Stimulated activated naive CD8-positive, alpha-beta T cell treated with anti-CD3 and anti-CD28 coated beads, Interleukin-15, amount 100 ng/mL, for 72 hours (primary cell): ENCODE measurements around the gene TTC28.

ENCODE experiments used
- ATAC-seq: fragments of 150-1000 bp; cut with Tn5 transposase; 2 replicates; pipeline ENCODE4 v1.10.0; 2021; ENCODE audit warnings: mild to moderate bottlenecking, moderate library complexity
- DNase-seq, 2 donors: peaks; one replicate each; pipeline ENCODE4 v3.0.0; 2021 to 2022
- H3K27ac Mint-ChIP-seq, 2 donors: one replicate each; pipeline ENCODE4 v1.8.0; 2022; ENCODE audit warnings: mild to moderate bottlenecking in 2 of 2, mixed read lengths in 2 of 2, moderate library complexity in 2 of 2
- H3K27me3 Mint-ChIP-seq: one replicate; pipeline ENCODE4 v1.8.0; 2022; ENCODE audit warnings: mixed read lengths
- H3K4me1 Mint-ChIP-seq: one replicate; pipeline ENCODE4 v1.8.0; 2022; ENCODE audit warnings: mild to moderate bottlenecking, mixed read lengths
- H3K4me3 Mint-ChIP-seq, 2 donors: one replicate each; pipeline ENCODE4 v1.8.0; 2022; ENCODE audit warnings: mild to moderate bottlenecking in 2 of 2, mixed read lengths in 2 of 2, moderate library complexity in 1 of 2
- H3K9me3 Mint-ChIP-seq, 2 donors: one replicate each; pipeline ENCODE4 v1.8.0; 2022; ENCODE audit warnings: mixed read lengths in 2 of 2

The TTC28 gene

GRCh38 chr22:28051091-28051786 lies 628.4 kb downstream of the TTC28 start:
- no peak for DNase-seq
- no peak for ATAC-seq
- H3K4me1 Mint-ChIP-seq = no peaks in the 10 kb centered on the region
- H3K9me3 Mint-ChIP-seq = no peaks in the 10 kb centered on the region
- no peak overlapping the region for H3K4me3 Mint-ChIP-seq
- H3K27ac Mint-ChIP-seq = no peak overlapping the region
- H3K27me3 Mint-ChIP-seq = no peaks in the 10 kb centered on the region

- Mint-ChIP-seq H3K4me1 (no peaks in the 10 kb centered on the region), H3K4me3 (no peak overlapping the region), H3K27ac (no peak overlapping the region), H3K9me3 (no peaks in the 10 kb centered on the region), H3K27me3 (no peaks in the 10 kb centered on the region)
- no peak for ATAC-seq
- no peak for DNase-seq
Observed at GRCh38 chr22:28048529-28048928, 631.1 kb downstream of the TTC28 start.

GRCh38 chr22:28047740-28048139 lies 631.9 kb downstream of the TTC28 start:
- no peak for DNase-seq
- ATAC-seq = no peak
- Mint-ChIP-seq H3K4me3 (no peak overlapping the region), H3K27me3 (no peaks in the 10 kb centered on the region), H3K9me3 (no peaks in the 10 kb centered on the region), H3K27ac (no peak overlapping the region), H3K4me1 (no peaks in the 10 kb centered on the region)

GRCh38 chr22:28046100-28046499 lies 633.5 kb downstream of the TTC28 start:
- H3K27me3 Mint-ChIP-seq = no peaks in the 10 kb centered on the region
- H3K27ac Mint-ChIP-seq = no peak overlapping the region
- no peaks in the 10 kb centered on the region for H3K9me3 Mint-ChIP-seq
- ATAC-seq = no peak
- H3K4me3 Mint-ChIP-seq = no peak overlapping the region
- no peaks in the 10 kb centered on the region for H3K4me1 Mint-ChIP-seq
- DNase-seq = no peak

GRCh38 chr22:28044546-28045173 lies 635.0 kb downstream of the TTC28 start:
- peak overlapping the region in 1 of 2 donors; percentile 54 for H3K27ac Mint-ChIP-seq
- H3K9me3 Mint-ChIP-seq = no peaks in the 10 kb centered on the region
- no peaks in the 10 kb centered on the region for H3K27me3 Mint-ChIP-seq
- no peak overlapping the region for H3K4me3 Mint-ChIP-seq
- no peaks in the 10 kb centered on the region for H3K4me1 Mint-ChIP-seq
- no peak for DNase-seq
- ATAC-seq = no peak

GRCh38 chr22:28043266-28043665 lies 636.4 kb downstream of the TTC28 start:
- H3K4me1 Mint-ChIP-seq = no peaks in the 10 kb centered on the region
- DNase-seq = no peak
- no peak overlapping the region for H3K4me3 Mint-ChIP-seq
- ATAC-seq = no peak
- no peak overlapping the region for H3K27ac Mint-ChIP-seq
- H3K27me3 Mint-ChIP-seq = no peaks in the 10 kb centered on the region
- H3K9me3 Mint-ChIP-seq = no peaks in the 10 kb centered on the region

GRCh38 chr22:28034760-28035401 lies 644.8 kb downstream of the TTC28 start:
- H3K4me1 Mint-ChIP-seq = peaks cover 16% of the 10 kb centered on the region

GRCh38 chr22:28034145-28034759 lies 645.4 kb downstream of the TTC28 start:
- no peak for DNase-seq
- Mint-ChIP-seq H3K27ac (no peak overlapping the region), H3K4me3 (no peak overlapping the region), H3K9me3 (peaks cover 0 to 6% of the 10 kb centered on the region in 2 donors), H3K4me1 (peaks cover 16% of the 10 kb centered on the region), H3K27me3 (peaks cover 21% of the 10 kb centered on the region)
- ATAC-seq = no peak

More at GRCh38 chr22:28034760-28035401, 644.8 kb downstream of the TTC28 start:
- ATAC-seq (no peak), DNase-seq (no peak)
- H3K4me3 Mint-ChIP-seq = peak overlapping the region in 1 of 2 donors; percentile 27
- peaks cover 0 to 6% of the 10 kb centered on the region in 2 donors for H3K9me3 Mint-ChIP-seq
- H3K27me3 Mint-ChIP-seq = peaks cover 21% of the 10 kb centered on the region
- H3K27ac Mint-ChIP-seq = peak overlapping the region in 1 of 2 donors; percentile 64

GRCh38 chr22:28032861-28033260 lies 646.8 kb downstream of the TTC28 start:
- ATAC-seq (no peak), DNase-seq (no peak)
- Mint-ChIP-seq H3K27me3 (peaks cover 21% of the 10 kb centered on the region), H3K4me3 (no peak overlapping the region), H3K9me3 (peaks cover 0 to 4% of the 10 kb centered on the region in 2 donors), H3K27ac (no peak overlapping the region), H3K4me1 (peaks cover 16% of the 10 kb centered on the region)

- no peak overlapping the region for H3K4me3 Mint-ChIP-seq
- ATAC-seq (no peak), DNase-seq (no peak)
- no peak overlapping the region for H3K27ac Mint-ChIP-seq
- peaks cover 20% of the 10 kb centered on the region for H3K27me3 Mint-ChIP-seq
- peaks cover 16% of the 10 kb centered on the region for H3K4me1 Mint-ChIP-seq
- H3K9me3 Mint-ChIP-seq = no peaks in the 10 kb centered on the region
Observed at GRCh38 chr22:28031383-28031922, 648.2 kb downstream of the TTC28 start.

- DNase-seq (no peak), ATAC-seq (no peak)
- no peak overlapping the region for H3K27ac Mint-ChIP-seq
- peaks cover 11% of the 10 kb centered on the region for H3K4me1 Mint-ChIP-seq
- no peaks in the 10 kb centered on the region for H3K9me3 Mint-ChIP-seq
- H3K4me3 Mint-ChIP-seq = no peak overlapping the region
- peaks cover 11% of the 10 kb centered on the region for H3K27me3 Mint-ChIP-seq
Observed at GRCh38 chr22:28030473-28030872, 649.2 kb downstream of the TTC28 start.

GRCh38 chr22:28029956-28030355 lies 649.7 kb downstream of the TTC28 start:
- peaks cover 6% of the 10 kb centered on the region for H3K4me1 Mint-ChIP-seq
- no peak for ATAC-seq
- H3K27ac Mint-ChIP-seq = no peak overlapping the region
- no peaks in the 10 kb centered on the region for H3K9me3 Mint-ChIP-seq
- peaks cover 7% of the 10 kb centered on the region for H3K27me3 Mint-ChIP-seq
- no peak overlapping the region for H3K4me3 Mint-ChIP-seq
- DNase-seq = no peak

GRCh38 chr22:28029201-28029948 lies 650.3 kb downstream of the TTC28 start:
- peaks cover under 1% of the 10 kb centered on the region for H3K27me3 Mint-ChIP-seq
- ATAC-seq = no peak
- H3K4me1 Mint-ChIP-seq = peaks cover under 1% of the 10 kb centered on the region
- H3K9me3 Mint-ChIP-seq = no peaks in the 10 kb centered on the region
- H3K27ac Mint-ChIP-seq = peak overlapping the region in 1 of 2 donors; percentile 42
- H3K4me3 Mint-ChIP-seq = no peak overlapping the region
- DNase-seq = no peak

GRCh38 chr22:28027453-28028448 lies 651.9 kb downstream of the TTC28 start:
- no peak overlapping the region for H3K4me3 Mint-ChIP-seq
- no peaks in the 10 kb centered on the region for H3K4me1 Mint-ChIP-seq
- H3K27me3 Mint-ChIP-seq = no peaks in the 10 kb centered on the region
- no peak overlapping the region for H3K27ac Mint-ChIP-seq
- DNase-seq (no peak), ATAC-seq (no peak)
- no peaks in the 10 kb centered on the region for H3K9me3 Mint-ChIP-seq
